ENCODE results near the gene GRK5. TPM values are rescaled to one million over a fixed set of nuclear protein-coding genes. Genes with fewer than 3 reads are reported as not detected.

The GRK5 gene
- total RNA-seq, 1 donor from 2014 or later, result 4.3 TPM

GRCh38 chr10:119495545-119495944, 288.2 kb downstream of the GRK5 start:
- Mint-ChIP-seq H3K4me1 (peaks cover 18% of the 10 kb centered on the region), H3K36me3 (no peaks in the 10 kb centered on the region), H3K27me3 (ENCODE audit: insufficient read depth, low read depth) (peaks cover 7% of the 10 kb centered on the region), H3K9me3 (no peaks in the 10 kb centered on the region), H3K27ac (no peak overlapping the region), H3K4me3 (no peak overlapping the region)
- Histone ChIP-seq H3K27ac (no peak overlapping the region), H3K4me1 (no peaks in the 10 kb centered on the region), H3K79me2 (ENCODE audit: low read depth) (no peaks in the 10 kb centered on the region), H3K4me2 (no peak overlapping the region), H3K9me3 (ENCODE audit: low read depth) (no peaks in the 10 kb centered on the region), H4K20me1 (ENCODE audit: low read depth) (no peaks in the 10 kb centered on the region), H2AFZ (replicated peaks) (no peak overlapping the region), H3K4me3 (no peak overlapping the region), H3K9ac (no peak overlapping the region), H3K36me3 (no peaks in the 10 kb centered on the region), H3K27me3 (no peaks in the 10 kb centered on the region), H3F3A (ENCODE audit: low read depth) (no peaks in the 10 kb centered on the region)
- no peak for TF ChIP-seq CTCF (IDR thresholded peaks at IDR 0.05)
- TF ChIP-seq EZH2phosphoT487 (IDR thresholded peaks at IDR 0.05), result no peak
- no peak for TF ChIP-seq EZH2 (IDR thresholded peaks at IDR 0.05)
- DNase-seq (ENCODE audit: low spot score), result no peak

GRCh38 chr10:119496273-119496672, 288.9 kb downstream of the GRK5 start:
- H3K36me3 Mint-ChIP-seq, result no peaks in the 10 kb centered on the region
- no peaks in the 10 kb centered on the region for H3K36me3 ChIP-seq
- no peak overlapping the region for H3K9ac ChIP-seq
- H3K9me3 Mint-ChIP-seq, result no peaks in the 10 kb centered on the region
- H3F3A ChIP-seq (ENCODE audit: low read depth), result no peaks in the 10 kb centered on the region
- H3K4me3 Mint-ChIP-seq, result no peak overlapping the region
- H3K9me3 ChIP-seq (ENCODE audit: low read depth), result no peaks in the 10 kb centered on the region
- peaks cover 7% of the 10 kb centered on the region for H3K27me3 Mint-ChIP-seq (ENCODE audit: insufficient read depth, low read depth)
- no peak overlapping the region for H2AFZ ChIP-seq (replicated peaks)
- peaks cover 20% of the 10 kb centered on the region for H3K4me1 Mint-ChIP-seq
- TF ChIP-seq EZH2phosphoT487 (IDR thresholded peaks at IDR 0.05) (no peak), EZH2 (IDR thresholded peaks at IDR 0.05) (no peak), CTCF (IDR thresholded peaks at IDR 0.05) (no peak)
- no peaks in the 10 kb centered on the region for H3K4me1 ChIP-seq
- H4K20me1 ChIP-seq (ENCODE audit: low read depth), result no peaks in the 10 kb centered on the region
- H3K27me3 ChIP-seq, result no peaks in the 10 kb centered on the region
- H3K79me2 ChIP-seq (ENCODE audit: low read depth), result no peaks in the 10 kb centered on the region
- H3K27ac ChIP-seq, result no peak overlapping the region
- H3K27ac Mint-ChIP-seq, result no peak overlapping the region
- no peak overlapping the region for H3K4me2 ChIP-seq
- no peak for DNase-seq (ENCODE audit: low spot score)
- no peak overlapping the region for H3K4me3 ChIP-seq

- H3K27me3 ChIP-seq, result no peaks in the 10 kb centered on the region
- no peak overlapping the region for H3K4me3 Mint-ChIP-seq
- no peak for DNase-seq (ENCODE audit: low spot score)
- peaks cover 10% of the 10 kb centered on the region for H3K27me3 Mint-ChIP-seq (ENCODE audit: insufficient read depth, low read depth)
- H3K4me1 ChIP-seq, result no peaks in the 10 kb centered on the region
- H3K4me3 ChIP-seq, result no peak overlapping the region
- H3K79me2 ChIP-seq (ENCODE audit: low read depth), result no peaks in the 10 kb centered on the region
- TF ChIP-seq CTCF (IDR thresholded peaks at IDR 0.05) (no peak), EZH2phosphoT487 (IDR thresholded peaks at IDR 0.05) (no peak), EZH2 (IDR thresholded peaks at IDR 0.05) (no peak)
- H3K9me3 Mint-ChIP-seq, result no peaks in the 10 kb centered on the region
- no peaks in the 10 kb centered on the region for H3K36me3 ChIP-seq
- no peak overlapping the region for H3K27ac Mint-ChIP-seq
- no peak overlapping the region for H2AFZ ChIP-seq (replicated peaks)
- peaks cover 26% of the 10 kb centered on the region for H3K4me1 Mint-ChIP-seq
- no peaks in the 10 kb centered on the region for H3K9me3 ChIP-seq (ENCODE audit: low read depth)
- H4K20me1 ChIP-seq (ENCODE audit: low read depth), result no peaks in the 10 kb centered on the region
- H3K4me2 ChIP-seq, result no peak overlapping the region
- no peak overlapping the region for H3K9ac ChIP-seq
- H3F3A ChIP-seq (ENCODE audit: low read depth), result no peaks in the 10 kb centered on the region
- H3K36me3 Mint-ChIP-seq, result no peaks in the 10 kb centered on the region
- H3K27ac ChIP-seq, result no peak overlapping the region
Measured at GRCh38 chr10:119497243-119497642, 289.9 kb downstream of the GRK5 start.
